ENCODE data around the gene ZNF558.

Gene ZNF558

GRCh38 chr19:8832132-8833021, at the start of gene ZNF558, which contains the start of gene MBD3L1:
Gene ZNF558 (minus strand): TSS chr19:8832304. CDS start chr19:8822659, 9,645 bp downstream.
Gene MBD3L1 (plus strand): TSS chr19:8832377. CDS start chr19:8842679, 10,302 bp downstream.
- DNase-seq: peak; percentile 97

GRCh38 chr19:8881512-8881911, 49.4 kb upstream of the ZNF558 start:
- no peak for DNase-seq

DNA sequence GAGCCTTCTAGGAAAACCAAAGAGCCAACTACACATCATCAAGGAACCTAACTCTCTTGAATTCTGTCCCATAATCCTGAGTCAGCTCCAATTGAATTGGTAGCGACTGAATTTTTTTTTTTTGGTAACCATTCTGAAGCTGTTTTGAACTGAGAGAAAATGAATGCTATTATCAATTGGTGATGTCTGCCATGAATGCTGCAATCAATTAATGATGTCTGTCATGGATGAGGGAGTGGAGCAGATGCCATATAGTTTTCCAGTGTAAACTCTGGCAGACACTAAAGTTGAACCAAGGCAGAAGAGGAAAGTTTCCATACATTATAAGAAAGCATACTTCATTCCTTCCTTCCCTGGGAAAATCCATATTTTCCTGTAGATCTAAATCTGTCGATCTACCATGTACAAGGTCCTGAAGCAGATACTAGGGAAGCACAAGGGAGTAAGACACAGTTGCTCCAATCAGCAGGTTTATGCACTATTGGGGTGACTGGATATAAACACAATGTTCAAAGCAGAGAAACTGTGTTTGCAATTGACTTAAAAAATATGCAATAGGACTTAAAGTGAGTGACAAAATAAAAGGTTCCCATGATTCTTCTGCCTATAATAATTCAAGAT, 48.9 kb upstream of the ZNF558 start:
- no peak for DNase-seq

GRCh38 chr19:8877854-8878705, 46.0 kb upstream of the ZNF558 start:
- DNase-seq: no peak

GRCh38 chr19:8866344-8866743, 34.2 kb upstream of the ZNF558 start:
- no peak for DNase-seq

- no peak for DNase-seq
Measured at GRCh38 chr19:8858260-8858659, 26.2 kb upstream of the ZNF558 start.

- DNase-seq: no peak
Measured at GRCh38 chr19:8850488-8850887, 18.4 kb upstream of the ZNF558 start.

DNA sequence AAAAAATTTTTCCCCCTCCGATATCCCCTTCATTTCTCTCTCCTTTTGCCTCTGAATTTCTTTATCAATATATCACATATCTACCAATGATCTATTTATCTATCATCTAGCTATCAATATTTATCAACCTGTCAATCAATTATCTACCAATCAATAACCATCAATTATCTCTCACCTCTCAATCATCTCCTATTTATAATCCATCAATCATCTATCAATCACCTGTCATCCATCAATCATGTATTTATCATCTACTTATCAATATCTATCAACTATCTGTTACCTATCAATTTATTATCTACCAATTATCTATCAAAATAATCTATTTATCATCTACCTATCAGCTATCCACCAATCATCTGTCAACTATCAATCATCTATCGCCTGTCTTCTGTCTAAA, 17.1 kb upstream of the ZNF558 start:
- DNase-seq: no peak

- no peak for DNase-seq
Measured at GRCh38 chr19:8846819-8847218, 14.7 kb upstream of the ZNF558 start.

DNA sequence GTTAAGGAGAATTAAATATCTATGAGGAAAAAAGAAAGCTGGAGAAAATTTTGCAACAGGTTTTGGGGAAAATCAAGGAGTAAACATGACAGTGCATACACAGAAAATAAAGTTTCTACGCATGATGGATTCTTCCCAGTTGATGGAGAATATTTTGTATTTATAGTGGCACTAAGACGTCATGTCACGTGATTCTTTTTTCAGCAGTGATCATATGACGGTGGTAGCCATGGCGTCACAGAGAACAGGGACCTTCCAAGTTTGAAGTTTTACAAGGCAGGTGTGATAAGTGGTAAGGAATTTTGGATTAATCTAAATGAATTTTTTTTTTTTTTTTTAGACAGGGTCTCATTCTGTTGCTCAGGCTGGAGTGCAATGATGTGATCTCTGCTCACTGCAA, 8.6 kb upstream of the ZNF558 start:
- no peak for DNase-seq

DNA sequence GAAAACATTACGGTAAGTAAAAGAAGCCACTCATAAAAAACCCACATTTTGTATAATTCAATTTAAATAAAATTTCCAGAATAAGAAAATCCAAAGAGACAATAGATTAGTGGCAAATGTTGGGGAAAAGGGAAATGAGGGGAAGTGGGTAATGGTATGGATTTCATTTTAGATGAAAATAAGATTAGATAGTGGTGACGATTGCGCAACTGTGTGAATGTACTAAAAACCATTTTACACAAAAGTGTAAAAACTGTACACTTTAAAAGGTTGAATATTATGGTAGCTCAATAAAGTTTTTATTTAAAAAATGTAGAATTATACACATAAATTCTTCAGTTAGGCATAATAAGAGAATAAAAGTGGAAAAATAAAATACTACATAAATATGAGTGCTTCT, 3.8 kb upstream of the ZNF558 start:
- DNase-seq: no peak

- no peak for DNase-seq
Measured at GRCh38 chr19:8835446-8835845, 3.3 kb upstream of the ZNF558 start.

DNA sequence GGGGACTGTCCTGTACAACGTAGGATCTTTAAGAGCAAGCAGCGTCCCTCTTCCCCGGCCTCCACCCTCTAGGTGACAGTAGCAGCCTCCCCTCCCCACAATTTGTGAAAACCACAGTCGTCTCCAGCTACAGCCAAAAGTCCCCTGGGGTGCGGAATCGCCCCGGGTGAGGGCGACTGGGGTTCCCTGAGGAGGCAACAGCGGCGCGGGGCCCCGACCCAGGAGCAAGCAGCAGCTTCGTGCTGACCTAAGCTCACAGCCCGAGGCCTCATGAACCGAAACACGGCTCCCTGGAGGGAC, 322 bp downstream of the ZNF558 start:
- no peak for DNase-seq

GRCh38 chr19:8831373-8831772, 731 bp downstream of the ZNF558 start:
- DNase-seq: no peak

GRCh38 chr19:8827277-8827676, 4.8 kb downstream of the ZNF558 start:
- DNase-seq: no peak

- no peak for DNase-seq
Measured at GRCh38 chr19:8826371-8826770, 5.7 kb downstream of the ZNF558 start.

- DNase-seq: no peak
Measured at GRCh38 chr19:8821748-8822241, 10.3 kb downstream of the ZNF558 start.

DNA sequence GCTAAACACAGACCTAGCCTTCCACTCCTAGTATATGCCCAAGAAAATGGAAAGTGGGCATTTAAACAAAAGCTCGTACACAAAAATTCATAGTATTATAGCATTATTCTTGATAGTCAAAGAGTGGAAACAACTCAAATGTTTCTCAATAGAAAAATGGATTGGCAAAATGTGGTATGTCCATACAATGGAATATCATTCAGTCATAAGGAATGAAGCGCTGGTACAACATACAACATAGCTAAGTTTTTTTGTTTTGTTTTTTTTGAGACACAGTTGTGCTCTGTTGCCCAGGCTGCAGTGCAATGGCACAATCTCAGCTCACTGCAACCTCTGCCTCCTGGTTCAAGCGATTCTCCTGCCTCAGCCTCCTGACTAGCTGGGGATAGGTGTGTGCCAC, 11.9 kb downstream of the ZNF558 start:
- DNase-seq: no peak

DNA sequence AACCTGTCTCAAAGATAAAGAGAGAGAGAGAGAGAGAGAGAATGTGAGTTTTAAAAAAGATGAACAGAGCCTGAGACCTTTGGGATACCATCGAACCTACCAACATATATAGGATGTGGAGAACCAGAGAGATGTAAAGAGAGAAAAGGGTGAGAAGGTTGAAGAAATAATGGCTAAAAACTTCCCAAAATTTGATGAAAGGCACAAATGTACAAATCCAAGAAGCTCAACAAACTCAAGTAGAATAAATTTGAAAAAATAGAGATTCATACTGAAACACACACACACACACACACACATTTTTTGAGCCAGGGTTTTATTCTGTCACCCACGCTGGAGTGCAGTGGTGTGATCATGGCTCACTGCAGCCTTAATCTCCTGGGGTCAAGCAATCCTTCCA, 16.3 kb downstream of the ZNF558 start:
- DNase-seq: no peak

DNA sequence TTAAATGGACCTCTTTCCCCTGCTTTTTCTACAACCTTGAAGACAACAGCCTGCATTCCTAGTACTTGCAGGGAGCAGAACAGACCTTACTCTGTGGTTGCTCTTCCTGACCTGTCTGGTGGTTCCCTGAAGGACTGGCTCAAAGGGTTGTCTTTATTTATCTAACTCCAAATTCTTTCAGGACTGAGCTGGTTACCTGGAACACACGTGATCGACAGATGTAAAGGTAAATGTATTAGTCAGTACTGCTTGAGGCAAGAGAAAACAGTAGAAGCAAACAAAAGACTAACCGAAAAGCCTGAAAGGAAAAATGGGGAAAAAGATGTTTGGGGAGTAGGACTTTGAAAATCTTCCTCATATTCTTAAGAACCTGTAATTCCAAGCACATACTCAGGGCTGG, 17.9 kb downstream of the ZNF558 start:
- DNase-seq: no peak

DNA sequence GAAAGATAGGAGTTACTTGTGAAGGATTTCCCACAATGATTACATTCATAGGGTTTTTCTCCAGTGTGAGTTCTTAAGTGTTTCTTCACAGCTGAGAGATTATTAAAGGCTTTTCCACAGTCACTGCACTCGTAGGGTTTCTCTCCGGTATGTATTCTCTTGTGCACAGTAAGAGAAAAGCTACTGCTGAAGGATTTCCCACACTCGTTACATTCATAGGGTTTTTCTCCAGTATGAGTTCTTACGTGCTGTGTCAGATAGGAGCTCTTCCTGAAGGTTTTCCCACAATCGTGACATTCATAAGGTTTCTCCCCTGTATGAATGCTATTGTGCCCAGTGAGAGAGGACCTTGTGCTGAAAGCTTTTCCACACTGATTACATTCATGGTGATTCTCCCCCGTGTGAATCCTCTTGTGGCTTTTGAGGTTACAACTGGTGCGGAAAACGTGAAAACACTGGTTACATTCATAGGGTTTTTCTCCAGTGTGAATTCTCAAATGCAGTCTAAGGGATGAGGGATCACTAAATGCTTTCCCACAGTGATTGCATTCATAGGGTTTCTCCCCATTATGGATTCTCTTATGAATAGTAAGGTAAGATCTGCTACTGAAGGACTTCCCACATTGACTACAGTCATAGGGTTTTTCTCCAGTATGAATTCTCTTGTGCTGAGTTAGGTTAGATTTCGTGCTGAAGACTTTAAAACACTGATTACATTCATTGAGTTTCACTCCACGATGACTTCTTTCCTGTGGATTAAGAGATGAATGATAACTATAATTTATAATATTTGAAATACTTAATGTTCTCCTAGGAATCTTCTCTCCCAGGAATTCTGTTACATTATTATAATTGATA, 20.6 kb downstream of the ZNF558 start:
- no peak for DNase-seq

DNA sequence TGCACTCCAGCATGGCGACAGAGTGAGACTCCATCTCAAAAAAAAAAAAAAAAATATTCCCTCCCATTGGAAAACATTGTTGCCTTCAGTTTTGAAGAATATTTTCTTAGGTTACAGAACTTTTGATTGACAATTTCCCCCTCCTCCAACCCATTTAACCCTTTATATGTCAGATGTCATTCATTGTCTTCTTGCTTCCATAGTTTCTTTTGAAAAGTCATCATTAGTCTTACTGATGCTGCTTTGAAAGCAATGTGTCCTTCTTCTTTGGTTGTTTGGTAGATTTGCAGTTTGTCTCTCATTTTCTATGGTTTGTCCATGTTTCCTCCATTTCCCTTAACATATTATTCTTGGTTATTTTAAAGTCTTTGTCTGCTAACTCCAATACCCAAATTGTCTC, 25.4 kb downstream of the ZNF558 start:
- DNase-seq: no peak
